GM12892 (cell line): ENCODE results near the gene NAV3.

Source experiments
- POLR2A ChIP-seq: IDR thresholded peaks from 2 replicates; pipeline ENCODE4 v1.6.1; 2011; ENCODE audit warnings: low read depth, low read length, control low read depth
- TAF1 ChIP-seq: IDR thresholded peaks from 2 replicates; pipeline ENCODE4 v1.6.1; 2011; ENCODE audit warnings: low read depth, mild to moderate bottlenecking, control low read depth, low read length, borderline replicate concordance

GRCh38 chr12:78185651-78186050, 355.0 kb downstream of the NAV3 start:
- no peak for TF ChIP-seq POLR2A
- TF ChIP-seq TAF1, result no peak
